ENCODE measurements around the gene CDKAL1. TPM values are rescaled to one million over a fixed set of nuclear protein-coding genes. Genes with fewer than 3 reads are reported as not detected.

Gene CDKAL1
- total RNA-seq, 1 donor from 2014 or later: 11.3 TPM

- intact Hi-C loops (cut with DNase I): no loop called here
- no peaks in the 10 kb centered on the region for H3K36me3 ChIP-seq
- DNase-seq (ENCODE audit: extremely low spot score in 2 of 2): no peak
- H3K27me3 ChIP-seq: no peaks in the 10 kb centered on the region
- H3K9me3 ChIP-seq: no peaks in the 10 kb centered on the region
- H3K27ac ChIP-seq: no peak overlapping the region
- peaks cover 6% of the 10 kb centered on the region for H3K4me1 ChIP-seq
- H3K4me3 ChIP-seq: no peak overlapping the region
- TF ChIP-seq POLR2AphosphoS5 (IDR thresholded peaks at IDR 0.05; ENCODE audit: insufficient read depth in 1 of 2, low read depth in 1 of 2) (no peak), POLR2A (IDR thresholded peaks at IDR 0.05) (no peak), CTCF (IDR thresholded peaks at IDR 0.05) (no peak)
Observed at GRCh38 chr6:21121636-21122136, 587.4 kb downstream of the CDKAL1 start.

- DNase-seq (ENCODE audit: extremely low spot score in 2 of 2): no peak
- no peak overlapping the region for H3K27ac ChIP-seq
- no peaks in the 10 kb centered on the region for H3K4me1 ChIP-seq
- H3K9me3 ChIP-seq: no peaks in the 10 kb centered on the region
- intact Hi-C loops (cut with DNase I): no loop called here
- H3K36me3 ChIP-seq: no peaks in the 10 kb centered on the region
- no peak overlapping the region for H3K4me3 ChIP-seq
- H3K27me3 ChIP-seq: no peaks in the 10 kb centered on the region
- TF ChIP-seq CTCF (IDR thresholded peaks at IDR 0.05) (no peak), POLR2AphosphoS5 (IDR thresholded peaks at IDR 0.05; ENCODE audit: insufficient read depth in 1 of 2, low read depth in 1 of 2) (no peak), POLR2A (IDR thresholded peaks at IDR 0.05) (no peak)
Observed at GRCh38 chr6:21123507-21124436, 589.5 kb downstream of the CDKAL1 start.

- Histone ChIP-seq H3K36me3 (no peaks in the 10 kb centered on the region), H3K4me3 (no peak overlapping the region), H3K27me3 (no peaks in the 10 kb centered on the region), H3K4me1 (no peaks in the 10 kb centered on the region), H3K27ac (no peak overlapping the region), H3K9me3 (no peaks in the 10 kb centered on the region)
- no peak for TF ChIP-seq POLR2A (IDR thresholded peaks at IDR 0.05)
- TF ChIP-seq CTCF (IDR thresholded peaks at IDR 0.05): no peak
- no peak for TF ChIP-seq POLR2AphosphoS5 (IDR thresholded peaks at IDR 0.05; ENCODE audit: insufficient read depth in 1 of 2, low read depth in 1 of 2)
- intact Hi-C loops (cut with DNase I): no loop called here
- DNase-seq (ENCODE audit: extremely low spot score in 2 of 2): no peak
Observed at GRCh38 chr6:21128601-21129000, 594.3 kb downstream of the CDKAL1 start.

GRCh38 chr6:21131406-21131805, 597.1 kb downstream of the CDKAL1 start:
- H3K27me3 ChIP-seq: no peaks in the 10 kb centered on the region
- no peak for TF ChIP-seq CTCF (IDR thresholded peaks at IDR 0.05)
- no peak for TF ChIP-seq POLR2A (IDR thresholded peaks at IDR 0.05)
- TF ChIP-seq POLR2AphosphoS5 (IDR thresholded peaks at IDR 0.05; ENCODE audit: insufficient read depth in 1 of 2, low read depth in 1 of 2): no peak
- H3K27ac ChIP-seq: no peak overlapping the region
- H3K9me3 ChIP-seq: no peaks in the 10 kb centered on the region
- H3K4me3 ChIP-seq: no peak overlapping the region
- intact Hi-C loops (cut with DNase I): no loop called here
- DNase-seq (ENCODE audit: extremely low spot score in 2 of 2): no peak
- no peaks in the 10 kb centered on the region for H3K36me3 ChIP-seq
- H3K4me1 ChIP-seq: no peaks in the 10 kb centered on the region

GRCh38 chr6:21132446-21132845, 598.2 kb downstream of the CDKAL1 start:
- Histone ChIP-seq H3K27me3 (no peaks in the 10 kb centered on the region), H3K36me3 (no peaks in the 10 kb centered on the region), H3K4me1 (no peaks in the 10 kb centered on the region), H3K4me3 (no peak overlapping the region), H3K27ac (no peak overlapping the region), H3K9me3 (no peaks in the 10 kb centered on the region)
- TF ChIP-seq CTCF (IDR thresholded peaks at IDR 0.05): no peak
- no peak for TF ChIP-seq POLR2A (IDR thresholded peaks at IDR 0.05)
- intact Hi-C loops (cut with DNase I): no loop called here
- DNase-seq (ENCODE audit: extremely low spot score in 2 of 2): no peak

Measured in vagina (tissue), 2 donors.